GM11168 (cell line): ENCODE measurements around the gene PACRG.

ENCODE experiments used
- in situ Hi-C: fragments of 300-500 bp; cut with MboI; formaldehyde crosslinking; loops from one replicate; pipeline ENCODE4 v1.12.0; 2022; ENCODE audit warnings: low sequenced_read_pairs; ENCODE audit not compliant: unreplicated experiment

The PACRG gene

DNA sequence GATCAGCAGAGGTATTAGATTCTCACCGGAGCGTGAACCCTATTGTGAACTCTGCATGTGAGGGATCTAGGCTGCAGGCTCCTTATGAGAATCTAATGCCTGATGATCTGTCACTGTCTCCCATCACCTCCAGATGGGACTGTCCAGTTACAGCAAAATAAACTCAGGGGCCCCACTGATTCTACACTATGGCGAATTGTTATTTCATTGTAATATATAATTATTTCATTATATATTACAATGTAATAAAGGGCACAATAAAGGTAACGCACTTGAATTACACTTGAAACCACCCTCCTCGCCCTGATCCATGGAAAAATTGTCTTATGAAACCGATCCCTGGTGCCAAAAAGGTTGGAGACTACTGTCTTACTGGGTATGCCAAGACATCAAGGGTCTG is 18.8 kb upstream of the PACRG start:
- in situ Hi-C loops: no loop called here

GRCh38 chr6:162709431-162709830 is 18.3 kb upstream of the PACRG start:
- in situ Hi-C loops: no loop called here

- in situ Hi-C loops: no loop called here
Observed at GRCh38 chr6:162710419-162710818, 17.4 kb upstream of the PACRG start.

DNA sequence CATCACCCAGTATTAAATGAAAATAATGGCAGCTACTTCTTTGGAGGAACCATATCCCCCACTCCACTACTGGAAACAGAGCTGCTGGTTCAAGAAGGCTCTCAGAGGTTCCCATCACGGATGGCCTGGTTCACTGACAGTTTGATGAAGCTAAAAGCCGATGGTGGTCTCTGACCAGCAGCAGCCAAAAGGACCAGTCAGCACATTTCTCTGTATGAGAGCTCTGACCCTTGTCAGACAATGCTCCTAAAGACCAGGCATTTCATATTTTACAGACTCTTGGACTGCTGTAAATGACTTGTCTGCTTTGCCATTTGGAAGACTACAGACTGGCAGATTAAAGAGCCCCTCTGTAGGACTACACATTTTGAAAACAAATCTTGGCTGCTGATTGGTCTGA is 16.8 kb upstream of the PACRG start:
- in situ Hi-C loops: no loop called here

DNA sequence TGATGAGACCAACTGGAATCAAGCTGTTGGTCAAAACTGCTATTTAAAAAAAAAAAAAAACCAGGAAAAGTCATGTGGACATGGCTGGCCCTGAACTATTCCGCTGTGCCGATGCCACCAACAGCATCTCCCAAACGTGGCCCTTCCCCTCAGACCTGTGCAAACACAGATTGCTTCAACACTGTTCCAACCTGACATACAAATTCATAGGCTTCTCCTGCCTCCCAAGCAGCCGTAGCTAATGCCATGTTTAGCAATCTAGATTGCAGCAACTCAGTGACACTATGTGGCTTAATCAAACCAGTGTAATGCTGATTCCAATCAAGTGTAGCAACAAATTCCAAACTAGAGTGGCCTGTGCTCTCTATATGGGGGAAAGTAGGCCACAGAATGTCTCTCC is 16.4 kb upstream of the PACRG start:
- in situ Hi-C loops: no loop called here

- in situ Hi-C loops: no loop called here
Observed at GRCh38 chr6:162712694-162713093, 15.1 kb upstream of the PACRG start.

GRCh38 chr6:162713974-162714780 is 13.6 kb upstream of the PACRG start:
- in situ Hi-C loops: no loop called here

- in situ Hi-C loops: no loop called here
Observed at GRCh38 chr6:162715601-162716000, 12.2 kb upstream of the PACRG start.

DNA sequence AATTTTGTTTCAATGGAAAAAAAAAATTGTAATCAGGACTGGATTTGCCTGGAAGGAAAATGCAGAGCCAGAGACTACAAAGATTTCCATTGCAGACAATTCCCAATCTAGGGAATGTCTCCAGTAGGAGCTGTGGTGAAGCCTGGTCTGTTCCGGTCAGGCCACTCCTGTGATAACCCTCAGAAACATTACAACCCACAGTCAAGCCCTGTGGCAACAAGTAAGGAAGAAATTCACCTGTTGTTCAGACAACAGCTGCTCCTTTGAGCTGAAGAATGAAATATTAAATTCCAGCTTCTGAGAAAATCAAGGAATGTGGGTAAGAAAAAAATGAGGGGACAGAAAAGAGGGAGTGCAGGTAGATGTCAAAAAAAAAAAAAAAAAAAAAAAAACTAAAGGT is 8.2 kb upstream of the PACRG start:
- in situ Hi-C loops: no loop called here

DNA sequence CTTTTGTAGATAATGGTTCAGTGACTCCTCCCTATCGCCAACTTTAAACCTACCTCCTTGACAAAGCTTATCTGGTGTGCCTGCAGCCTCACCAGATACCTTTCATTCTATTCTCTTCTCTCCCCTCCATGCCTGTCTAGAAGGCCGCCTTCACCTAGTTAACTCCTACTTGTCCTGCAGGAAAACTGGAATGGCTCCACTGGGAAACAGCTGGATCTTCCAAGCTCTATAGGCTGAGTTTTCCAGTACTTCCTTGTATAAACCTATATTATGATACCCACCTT is 6.4 kb upstream of the PACRG start:
- in situ Hi-C loops: no loop called here

GRCh38 chr6:162722226-162722625 is 5.5 kb upstream of the PACRG start:
- in situ Hi-C loops: no loop called here

- in situ Hi-C loops: no loop called here
Observed at GRCh38 chr6:162722633-162723032, 5.1 kb upstream of the PACRG start.

DNA sequence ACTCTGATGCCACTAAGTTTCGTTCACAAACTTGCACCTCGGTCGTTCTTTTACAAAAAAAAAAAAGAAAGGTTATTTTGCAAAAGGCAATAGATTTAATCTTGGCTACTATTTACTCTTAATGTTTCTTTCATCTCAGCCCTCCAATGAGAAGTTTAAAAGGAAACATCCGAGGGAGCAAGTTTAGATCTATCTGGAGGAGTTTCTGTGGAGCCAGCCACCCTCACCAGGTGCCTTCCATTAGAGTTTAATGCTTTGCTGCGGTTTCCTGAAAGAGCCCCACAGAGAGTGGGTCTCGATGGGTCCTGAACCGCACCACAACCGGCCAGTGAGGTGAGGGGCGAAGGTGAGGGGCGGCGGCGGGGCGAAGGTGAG is 840 bp upstream of the PACRG start:
- in situ Hi-C loops: no loop called here

GRCh38 chr6:162728197-162728596 is 423 bp downstream of the PACRG start:
- in situ Hi-C loops: no loop called here

GRCh38 chr6:162728706-162729105 is 932 bp downstream of the PACRG start:
- in situ Hi-C loops: no loop called here

DNA sequence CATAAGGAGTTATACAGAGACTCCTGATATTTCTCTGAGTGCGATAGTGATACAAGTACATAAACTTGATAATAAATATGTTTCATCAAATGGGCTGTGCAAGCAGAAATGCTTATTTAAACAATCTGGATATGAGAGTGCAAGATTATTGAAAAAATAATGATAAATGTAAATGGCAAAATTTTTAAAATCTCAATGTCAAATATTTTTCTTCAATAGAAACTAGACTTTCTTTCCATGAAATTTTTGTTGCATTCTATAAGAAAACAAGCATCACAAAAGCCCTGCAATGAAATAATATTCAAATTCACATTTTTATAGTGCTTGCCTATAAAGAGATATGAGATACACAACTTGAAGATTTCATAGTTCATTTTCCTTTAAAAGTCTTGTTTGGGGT is 2.7 kb downstream of the PACRG start:
- in situ Hi-C loops: no loop called here

- in situ Hi-C loops: no loop called here
Observed at GRCh38 chr6:162733489-162733888, 5.7 kb downstream of the PACRG start.

DNA sequence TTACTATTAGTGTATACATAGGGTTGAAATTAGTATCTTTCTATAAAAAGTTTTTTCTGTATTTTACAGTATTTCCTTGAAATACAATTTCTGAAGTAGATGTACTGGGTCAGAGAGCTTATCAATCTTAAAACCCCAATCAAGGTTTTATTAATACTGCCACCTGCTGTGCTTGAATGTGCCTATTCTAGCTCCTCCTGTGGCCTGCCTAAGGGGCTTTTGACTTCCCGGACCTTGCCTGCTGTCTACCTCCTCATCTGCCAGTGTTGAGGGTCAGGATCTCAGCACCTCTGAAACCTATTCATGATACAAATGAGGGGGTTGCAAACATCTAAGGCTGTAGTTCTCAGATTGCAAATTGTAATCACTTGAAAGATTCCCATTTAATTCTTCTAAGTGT is 9.2 kb downstream of the PACRG start:
- in situ Hi-C loops: no loop called here

DNA sequence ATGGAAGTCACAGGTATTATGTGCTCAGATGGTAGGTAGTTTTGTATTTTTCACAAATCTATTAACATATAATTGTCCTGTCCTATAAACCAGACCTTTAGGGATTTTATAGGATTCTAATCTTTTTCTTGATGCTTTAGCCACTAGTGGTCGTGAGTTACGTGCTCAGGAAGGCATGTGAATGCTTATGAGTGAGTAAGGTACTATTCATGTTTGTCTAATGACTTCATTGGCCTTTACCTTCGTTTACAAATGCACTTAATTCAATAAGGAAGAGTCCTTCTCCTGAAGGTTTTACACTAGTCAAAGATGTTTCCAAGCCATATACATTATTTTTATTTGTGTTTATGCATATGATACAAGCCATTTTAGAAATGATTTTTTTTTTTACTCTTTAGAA is 23.0 kb downstream of the PACRG start:
- in situ Hi-C loops: no loop called here

- in situ Hi-C loops: no loop called here
Observed at GRCh38 chr6:162751211-162751859, 23.6 kb downstream of the PACRG start.

GRCh38 chr6:162753775-162754174 is 26.0 kb downstream of the PACRG start:
- in situ Hi-C loops: no loop called here

- in situ Hi-C loops: no loop called here
Observed at GRCh38 chr6:162770136-162770535, 42.4 kb downstream of the PACRG start.
